Measurements from ENCODE around the gene FAM174B. TPM values are rescaled to one million over a fixed set of nuclear protein-coding genes. Genes with fewer than 3 reads are reported as not detected.

The FAM174B gene
- polyA plus RNA-seq, 1 donor from 2014 or later: 20.1 TPM

Other genes starting within 250 kb of the FAM174B start
- 101 and 113 TPM in 2 replicates for gene CHD2, start 244.5 kb upstream of the FAM174B start, polyA plus RNA-seq